Psoas muscle (tissue), 8 donors: ENCODE results near the gene PLXNA4. TPM values are rescaled to one million over a fixed set of nuclear protein-coding genes. Genes with fewer than 3 reads are reported as not detected.

Source experiments
- ATAC-seq, 4 donors: fragments of 200-7000 bp; cut with Tn5 transposase; one replicate each; pipeline ENCODE4 v1.9.1; 2020; ENCODE audit warnings: moderate library complexity in 3 of 4, mild to moderate bottlenecking in 2 of 4
- DNase-seq, 2 donors: peaks; one replicate each; pipeline ENCODE4 v3.0.0-alpha.2; 2020
- H3K27ac ChIP-seq: fragments of 200-600 bp; one replicate; pipeline ENCODE4 v1.8.0; 2022
- H3K27me3 ChIP-seq, 3 donors: fragments of 200-600 bp in 1 of 3; one replicate each; pipeline versions ENCODE4 v1.6.1 to v1.8.0; 2013 to 2022; ENCODE audit warnings: low read length in 2 of 3, mild to moderate bottlenecking in 2 of 3, moderate library complexity in 1 of 3; ENCODE audit not compliant: insufficient read depth in 3 of 3
- H3K36me3 ChIP-seq, 2 donors: fragments of 200-600 bp in 1 of 2; one replicate each; pipeline versions ENCODE4 v1.6.1 to v1.8.0; 2013 to 2022; ENCODE audit warnings: low read depth in 1 of 2, mild to moderate bottlenecking in 1 of 2, moderate library complexity in 1 of 2; ENCODE audit not compliant: insufficient read depth in 1 of 2
- H3K4me1 ChIP-seq: fragments of 200-600 bp; one replicate; pipeline ENCODE4 v1.8.0; 2022
- H3K4me3 ChIP-seq: fragments of 200-600 bp; one replicate; pipeline ENCODE4 v1.8.0; 2022; ENCODE audit warnings: mild to moderate bottlenecking
- H3K9me3 ChIP-seq: fragments of 200-600 bp; one replicate; pipeline ENCODE4 v1.8.0; 2022
- WGBS, 3 donors: extraction: QIAGEN DNeasy Blood & Tissue Kit; methylation state at CpG; one replicate each; pipeline versions ENCODE4 v1.1.6 to v1.1.7; 2013; 5-methylcytosine and 5-hydroxymethylcytosine counted together
- intact Hi-C, 2 donors: fragments of 100-400 bp; cut with DNase I; formaldehyde crosslinking; loops; one replicate each; pipeline versions ENCODE4 v1.11.0 to v1.14.2; 2022
- polyA plus RNA-seq, 3 donors: library from polyadenylated mRNA; stranded (reverse); fragments of 200-250 nt; gene quantifications; one replicate each; pipeline ENCODE4 v1.2.3, GENCODE V29; 2013
- total RNA-seq, 4 donors: library from RNA; stranded (reverse); fragmentation: NEBNext Ultra II Directional in 2 of 4; extraction: Animal tissue kit (Norgen Biotek cat#: 25700) in 2 of 4; gene quantifications; one replicate each; pipeline versions ENCODE4 v1.2.1 to v1.2.4, GENCODE V29; 2021 to 2023
- TF ChIP-seq, protein P1 (sequence below): fragments of 200-600 bp; IDR thresholded peaks from one replicate; pipeline ENCODE4 v1.8.0; 2022; ENCODE audit warnings: antibody characterized with exemption
- donor health status: healthy with polysubstance abuse.
- donor health status: DM: no; HTN: no; CAD: no; lungs with moderate emphysema.
- donor health status: Bipolar disorder and iron deficiency.
- donor health status: healthy.
- donor health status: DM: yes; HTN: yes; CAD: no.
- donor health status: DM: no; HTN: no; CAD: no.
- donor health status: DM: no; HTN: no; CAD: no.
- donor health status: DM: yes; HTN: yes; CAD: no.

PLXNA4 gene
- total and polyA plus RNA-seq, 7 donors, result 0.15 to 2.5 (median 0.88) TPM

DNA sequence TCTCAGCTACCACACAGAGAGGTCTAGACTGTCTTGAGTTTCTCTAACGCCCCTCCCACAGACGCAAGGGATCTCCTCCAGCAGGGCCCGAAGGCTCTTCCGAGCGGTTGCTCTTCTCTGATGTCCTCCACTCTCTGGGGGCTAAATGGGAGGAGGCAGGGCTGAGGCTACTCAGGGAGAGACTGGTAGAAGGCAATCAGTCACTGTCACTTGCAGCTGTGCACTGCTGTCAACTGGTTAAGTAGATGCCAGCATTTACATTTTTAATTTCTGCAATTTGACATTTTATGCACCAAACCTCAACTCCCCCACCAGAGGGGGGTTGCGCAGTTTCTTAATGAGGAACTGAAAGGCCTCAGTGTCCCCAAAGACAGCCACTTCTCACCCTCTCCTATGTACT, 442.8 kb downstream of the PLXNA4 start:
- WGBS, 3 donors, result 42 to 63% (median 44%) methylated on average over 6 of the region's 6 CpGs
- intact Hi-C loops, result no loop called here

GRCh38 chr7:132131196-132131595, 445.1 kb downstream of the PLXNA4 start:
- Histone ChIP-seq H3K27ac (no peak overlapping the region), H3K4me1 (peaks cover 4% of the 10 kb centered on the region), H3K27me3 (no peaks in the 10 kb centered on the region), H3K9me3 (no peaks in the 10 kb centered on the region), H3K4me3 (no peak overlapping the region), H3K36me3 (no peaks in the 10 kb centered on the region)
- ATAC-seq, result no peak
- 88 to 90% (median 88%) methylated on average over 3 of the region's 3 CpGs for WGBS, 3 donors
- TF ChIP-seq, protein P1, sequence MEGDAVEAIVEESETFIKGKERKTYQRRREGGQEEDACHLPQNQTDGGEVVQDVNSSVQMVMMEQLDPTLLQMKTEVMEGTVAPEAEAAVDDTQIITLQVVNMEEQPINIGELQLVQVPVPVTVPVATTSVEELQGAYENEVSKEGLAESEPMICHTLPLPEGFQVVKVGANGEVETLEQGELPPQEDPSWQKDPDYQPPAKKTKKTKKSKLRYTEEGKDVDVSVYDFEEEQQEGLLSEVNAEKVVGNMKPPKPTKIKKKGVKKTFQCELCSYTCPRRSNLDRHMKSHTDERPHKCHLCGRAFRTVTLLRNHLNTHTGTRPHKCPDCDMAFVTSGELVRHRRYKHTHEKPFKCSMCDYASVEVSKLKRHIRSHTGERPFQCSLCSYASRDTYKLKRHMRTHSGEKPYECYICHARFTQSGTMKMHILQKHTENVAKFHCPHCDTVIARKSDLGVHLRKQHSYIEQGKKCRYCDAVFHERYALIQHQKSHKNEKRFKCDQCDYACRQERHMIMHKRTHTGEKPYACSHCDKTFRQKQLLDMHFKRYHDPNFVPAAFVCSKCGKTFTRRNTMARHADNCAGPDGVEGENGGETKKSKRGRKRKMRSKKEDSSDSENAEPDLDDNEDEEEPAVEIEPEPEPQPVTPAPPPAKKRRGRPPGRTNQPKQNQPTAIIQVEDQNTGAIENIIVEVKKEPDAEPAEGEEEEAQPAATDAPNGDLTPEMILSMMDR, result no peak
- no peak for DNase-seq
- intact Hi-C loops, result no loop called here

More for the DNA sequence above, 442.8 kb downstream of the PLXNA4 start:
- no peaks in the 10 kb centered on the region for H3K36me3 ChIP-seq
- no peak overlapping the region for H3K4me3 ChIP-seq
- no peaks in the 10 kb centered on the region for H3K27me3 ChIP-seq
- no peaks in the 10 kb centered on the region for H3K9me3 ChIP-seq
- DNase-seq (no peak), ATAC-seq (peak in 3 of 4 donors; percentile 40 to 67 (median 47))
- H3K4me1 ChIP-seq, result peaks cover 4% of the 10 kb centered on the region
- TF ChIP-seq, protein P1, result no peak
- no peak overlapping the region for H3K27ac ChIP-seq

DNA sequence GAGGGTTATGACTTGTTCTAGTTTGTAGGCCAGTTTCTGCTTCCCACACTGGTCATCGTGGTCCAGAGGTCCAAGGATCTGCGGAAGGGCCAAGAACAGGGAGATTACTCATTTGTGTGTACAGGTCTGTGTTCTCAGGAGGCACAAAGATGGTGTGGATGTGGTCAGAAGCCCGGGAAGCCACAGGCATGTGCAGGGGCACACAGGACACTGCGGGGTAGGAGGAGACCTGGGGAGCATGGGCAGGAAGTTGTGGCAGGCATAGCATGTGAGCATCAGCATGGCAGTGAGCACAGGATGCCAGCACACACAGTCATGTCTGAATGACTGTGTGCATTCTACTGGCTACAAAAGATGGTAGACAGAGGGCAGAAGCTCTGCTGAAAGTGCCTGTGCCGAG, 445.8 kb downstream of the PLXNA4 start:
- DNase-seq, result no peak
- intact Hi-C loops, result no loop called here
- ATAC-seq, result no peak
- H3K36me3 ChIP-seq, result no peaks in the 10 kb centered on the region
- no peak overlapping the region for H3K4me3 ChIP-seq
- WGBS, 3 donors, result 87 to 92% (median 91%) methylated on average over 5 of the region's 5 CpGs
- peaks cover 4% of the 10 kb centered on the region for H3K4me1 ChIP-seq
- TF ChIP-seq, protein P1, result no peak
- H3K27ac ChIP-seq, result no peak overlapping the region
- no peaks in the 10 kb centered on the region for H3K27me3 ChIP-seq
- no peaks in the 10 kb centered on the region for H3K9me3 ChIP-seq

DNA sequence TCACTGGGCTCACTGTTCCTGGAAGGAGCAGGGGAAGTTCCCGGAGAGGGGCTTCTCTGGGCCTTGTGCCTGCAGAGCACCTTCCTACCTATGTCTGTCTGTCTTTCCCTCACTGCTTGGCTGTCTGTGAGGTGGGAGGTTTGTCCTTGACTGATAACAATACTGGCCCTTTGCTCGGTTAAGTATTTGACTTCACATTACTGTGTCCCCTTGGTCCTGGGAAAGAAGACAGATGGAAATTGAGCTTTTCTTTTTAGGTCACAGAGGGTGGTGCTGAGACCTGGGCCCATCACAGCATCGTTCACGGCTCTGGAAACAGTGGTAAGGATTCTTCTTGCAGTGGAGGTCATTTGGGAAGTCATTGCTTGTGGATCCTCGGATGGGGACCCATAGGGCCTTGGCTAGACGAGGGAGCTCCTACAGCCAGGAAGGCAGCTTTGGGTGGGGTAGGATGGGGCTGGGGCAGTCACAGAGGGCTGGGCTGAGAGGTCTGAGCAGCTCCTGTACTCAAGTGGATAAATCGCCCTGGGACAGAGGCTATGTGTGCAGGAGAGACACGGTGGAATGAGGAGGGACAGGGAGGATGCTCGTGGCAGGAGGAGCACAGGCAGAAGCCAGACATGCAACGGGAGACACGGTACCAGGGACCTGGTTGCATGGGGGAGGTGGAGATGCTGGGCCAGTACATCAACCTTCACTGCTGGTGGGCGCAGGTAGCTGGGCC, 450.2 kb downstream of the PLXNA4 start:
- no peaks in the 10 kb centered on the region for H3K4me1 ChIP-seq
- H3K4me3 ChIP-seq, result no peak overlapping the region
- H3K27ac ChIP-seq, result no peak overlapping the region
- TF ChIP-seq, protein P1, result no peak
- intact Hi-C loops, result no loop called here
- no peaks in the 10 kb centered on the region for H3K36me3 ChIP-seq
- 88 to 92% (median 90%) methylated on average over 12 of the region's 12 CpGs for WGBS, 3 donors
- no peak for DNase-seq
- no peak for ATAC-seq
- H3K27me3 ChIP-seq, result no peaks in the 10 kb centered on the region
- no peaks in the 10 kb centered on the region for H3K9me3 ChIP-seq

GRCh38 chr7:132125096-132125495, 451.2 kb downstream of the PLXNA4 start:
- H3K27ac ChIP-seq, result no peak overlapping the region
- H3K27me3 ChIP-seq, result no peaks in the 10 kb centered on the region
- H3K9me3 ChIP-seq, result no peaks in the 10 kb centered on the region
- 86 to 99% (median 86%) methylated on average over 3 of the region's 3 CpGs for WGBS, 3 donors
- TF ChIP-seq, protein P1, result no peak
- ATAC-seq (peak in 3 of 4 donors; percentile 55 to 77 (median 64)), DNase-seq (no peak)
- intact Hi-C loops, result no loop called here
- H3K36me3 ChIP-seq, result no peaks in the 10 kb centered on the region
- H3K4me1 ChIP-seq, result no peaks in the 10 kb centered on the region
- H3K4me3 ChIP-seq, result no peak overlapping the region
